ENCODE measurements around the gene PSD2. TPM values are rescaled to one million over a fixed set of nuclear protein-coding genes. Genes with fewer than 3 reads are reported as not detected.

Gene PSD2
- 15.9 TPM for total RNA-seq

DNA sequence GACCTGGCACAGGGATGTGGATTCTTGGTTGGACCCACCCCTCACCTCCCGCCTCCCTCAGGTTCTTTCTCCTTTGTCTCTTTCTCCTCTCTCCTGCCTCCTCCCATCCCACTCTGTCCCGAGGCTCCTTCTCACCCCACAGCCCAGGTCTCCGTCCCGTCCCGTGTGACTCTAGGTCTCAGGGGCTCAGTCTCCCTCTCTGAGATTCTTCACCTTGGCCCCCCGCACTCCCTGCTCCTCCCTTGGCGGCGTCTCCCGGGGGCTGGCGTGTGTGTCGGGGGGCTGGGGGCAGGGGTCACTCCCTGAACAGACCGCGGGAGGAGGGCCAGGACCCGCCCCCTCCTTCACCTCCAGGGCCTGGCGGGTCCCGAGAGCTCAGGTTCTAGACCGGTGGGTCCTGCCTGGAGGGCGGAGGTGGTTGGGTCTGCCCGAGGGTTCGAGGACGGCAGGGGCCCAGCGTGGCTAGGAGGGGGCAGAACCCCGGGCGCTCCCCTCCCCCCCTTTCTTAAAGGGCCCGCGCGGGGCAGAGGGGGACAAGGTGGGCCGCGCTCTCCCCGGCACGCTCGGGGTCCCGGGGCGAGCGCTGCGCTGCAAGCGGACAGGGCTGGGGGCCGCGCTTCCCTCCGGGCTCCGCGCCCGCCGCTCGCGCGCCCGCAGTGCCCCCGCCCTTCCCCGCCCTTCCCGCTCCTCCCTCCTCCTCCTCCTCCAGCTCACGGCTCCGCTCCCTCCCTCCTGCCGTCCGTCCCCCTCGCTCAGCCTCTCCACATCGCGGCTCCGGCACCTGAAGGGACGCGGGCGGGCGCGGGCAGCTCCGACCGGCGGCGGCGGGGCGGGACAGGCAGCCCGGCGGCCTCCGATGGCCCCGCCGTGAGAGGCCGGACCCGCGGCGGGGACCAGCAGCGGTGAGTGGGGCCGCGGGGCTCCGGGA, at the start of gene PSD2:
Gene PSD2, plus strand, starts transcription at position 735 of the 928 bp plus-strand sequence. CDS start 13,633 bp downstream, outside the sequence.
- DNase-seq (ENCODE audit: low spot score in 2 of 2) (peak; percentile 85 to 87), FAIRE-seq (no peak)

DNA sequence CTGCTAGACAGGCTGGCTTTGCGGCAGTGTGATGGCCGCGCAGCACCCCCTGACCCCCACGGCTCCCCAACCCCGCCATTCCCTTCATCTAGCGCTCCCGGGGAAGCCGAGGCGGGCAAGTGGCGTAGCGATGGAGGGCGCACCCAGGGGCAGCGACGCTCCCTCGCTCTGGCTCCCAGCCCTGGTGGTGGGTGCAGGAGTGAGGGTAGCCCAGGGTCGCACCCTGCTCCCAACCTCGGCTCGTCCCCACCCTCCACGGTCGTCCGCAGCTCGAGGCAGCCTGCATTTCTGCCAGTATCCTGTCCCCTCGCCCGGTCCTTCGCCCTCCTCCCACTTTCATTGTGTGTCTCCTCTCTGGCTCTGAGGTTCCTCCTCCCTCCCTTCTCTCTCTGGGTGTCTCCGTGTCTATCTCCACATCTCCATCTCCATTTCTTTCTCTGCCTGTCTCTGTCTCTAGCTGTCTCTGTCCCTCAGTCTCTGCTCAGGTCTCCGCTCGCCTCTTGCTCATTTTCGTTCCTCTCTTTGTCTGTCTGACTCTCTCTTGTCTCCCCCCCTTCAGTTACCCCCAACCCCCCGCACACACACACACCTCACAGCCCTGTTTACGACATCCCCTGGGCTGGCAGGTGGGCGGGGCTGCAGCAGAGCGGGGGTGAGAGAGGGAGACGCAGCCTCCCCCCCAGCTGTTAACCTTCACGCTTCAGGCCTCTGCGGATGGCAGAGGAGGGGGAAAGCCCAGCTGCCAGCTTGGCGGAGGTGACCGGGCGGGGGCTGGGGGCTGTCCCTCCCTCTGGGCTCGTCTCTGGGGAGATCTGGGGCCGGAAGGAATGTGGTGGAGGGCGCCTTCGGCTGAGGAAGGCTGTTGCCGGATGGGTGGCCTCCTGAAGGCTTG, 48.7 kb upstream of the PSD2 start:
- FAIRE-seq (no peak), DNase-seq (ENCODE audit: low spot score in 2 of 2) (no peak)

DNA sequence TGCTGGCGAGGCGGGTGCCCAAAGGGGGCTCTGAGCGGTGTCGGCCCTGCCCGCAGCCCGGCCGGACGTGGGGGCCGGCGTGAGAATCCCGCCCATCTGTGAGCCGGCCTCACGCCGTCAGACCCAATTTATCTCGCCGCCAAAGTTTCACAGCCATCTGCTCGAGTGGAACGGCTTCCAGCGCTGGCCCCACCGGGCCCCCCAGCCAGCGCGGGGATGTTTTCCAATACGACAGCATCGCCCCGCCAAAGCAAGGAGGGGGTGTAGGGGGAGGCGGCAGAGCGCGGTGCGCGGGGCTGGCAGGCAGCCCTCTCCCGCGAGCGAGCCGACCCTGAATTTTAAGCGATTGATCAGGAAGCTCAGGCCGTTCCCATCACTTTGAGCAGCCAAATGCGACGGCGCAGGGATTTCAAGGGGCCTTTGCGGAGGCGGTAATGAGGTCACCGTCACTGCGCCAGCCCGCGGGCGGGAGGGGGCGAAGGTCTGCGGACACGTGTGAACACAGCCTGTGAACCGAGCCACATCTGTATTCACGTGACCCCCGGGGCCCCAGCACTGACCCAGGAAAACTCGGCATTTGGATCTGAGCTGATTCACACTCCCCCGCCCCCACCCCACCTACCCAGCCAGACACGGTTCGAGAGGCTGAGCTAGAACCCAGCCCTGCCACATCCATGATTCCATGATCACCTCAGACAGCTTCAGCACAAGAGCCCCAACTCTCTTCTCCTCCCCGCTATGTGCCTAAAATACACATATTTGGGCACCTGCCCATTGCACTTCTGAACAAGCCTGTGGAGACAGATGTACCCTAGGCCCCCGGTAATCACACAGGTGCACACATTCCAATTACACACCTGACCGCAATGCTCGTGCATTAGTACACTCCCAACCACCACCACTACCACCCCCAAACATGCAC, 47.8 kb upstream of the PSD2 start:
- no peak for DNase-seq (ENCODE audit: low spot score in 2 of 2)
- FAIRE-seq, result no peak

DNA sequence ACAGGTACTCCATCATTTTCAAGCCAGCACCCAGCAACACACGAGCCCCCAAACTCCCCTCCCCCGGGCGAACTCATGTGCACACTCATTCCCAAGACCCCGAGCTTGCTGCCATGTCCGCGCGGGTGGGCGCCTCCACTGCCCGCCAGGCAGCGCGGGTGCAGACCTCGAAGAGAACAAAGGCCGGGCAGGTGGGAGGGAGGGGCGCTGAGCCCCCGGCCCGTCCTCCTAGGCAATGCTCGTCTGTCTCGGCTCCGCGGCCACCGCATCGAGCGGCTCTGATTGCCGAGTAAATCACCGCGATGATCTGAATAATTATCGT, 47.1 kb upstream of the PSD2 start:
- FAIRE-seq (no peak), DNase-seq (ENCODE audit: low spot score in 2 of 2) (no peak)

DNA sequence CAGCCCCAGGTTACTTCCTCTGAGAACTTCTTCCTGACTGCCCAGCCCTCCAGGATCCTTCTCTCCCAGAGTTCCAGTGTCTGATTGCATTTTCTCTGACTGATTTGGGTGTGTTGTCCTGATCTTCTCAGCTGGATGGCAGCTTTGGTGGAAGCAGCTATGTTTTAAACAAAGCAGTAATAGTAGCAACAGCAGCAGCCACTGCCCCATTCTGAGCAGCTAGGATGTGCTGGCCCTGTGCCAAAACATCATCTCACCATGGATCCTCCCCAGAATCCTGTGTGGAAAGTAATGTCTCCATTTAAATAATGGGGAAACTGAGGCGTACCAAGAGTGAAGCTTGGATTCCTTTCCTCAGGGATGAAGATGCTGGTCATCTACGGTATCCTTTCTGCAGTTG, 46.4 kb upstream of the PSD2 start:
- FAIRE-seq (no peak), DNase-seq (ENCODE audit: low spot score in 2 of 2) (no peak)

DNA sequence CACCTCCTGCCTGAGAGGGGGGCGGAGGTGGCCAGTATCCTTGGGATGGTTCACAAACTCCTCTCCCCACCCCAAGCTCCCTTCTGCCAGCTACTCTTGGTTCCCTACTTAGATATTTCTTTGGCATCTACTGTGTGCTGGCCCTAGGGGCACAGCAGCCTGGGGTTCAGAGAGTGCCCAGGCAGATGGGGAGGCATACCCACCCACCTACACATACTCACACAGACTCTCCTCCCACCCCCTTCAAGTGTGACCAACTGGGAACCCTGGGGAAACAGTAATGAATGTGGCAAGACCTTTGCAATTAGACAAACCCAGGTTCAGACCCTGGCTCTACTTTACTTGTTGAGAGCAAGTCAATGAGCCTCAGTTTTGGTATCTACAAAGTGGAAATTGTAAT, 44.4 kb upstream of the PSD2 start:
- no peak for FAIRE-seq
- no peak for DNase-seq (ENCODE audit: low spot score in 2 of 2)

DNA sequence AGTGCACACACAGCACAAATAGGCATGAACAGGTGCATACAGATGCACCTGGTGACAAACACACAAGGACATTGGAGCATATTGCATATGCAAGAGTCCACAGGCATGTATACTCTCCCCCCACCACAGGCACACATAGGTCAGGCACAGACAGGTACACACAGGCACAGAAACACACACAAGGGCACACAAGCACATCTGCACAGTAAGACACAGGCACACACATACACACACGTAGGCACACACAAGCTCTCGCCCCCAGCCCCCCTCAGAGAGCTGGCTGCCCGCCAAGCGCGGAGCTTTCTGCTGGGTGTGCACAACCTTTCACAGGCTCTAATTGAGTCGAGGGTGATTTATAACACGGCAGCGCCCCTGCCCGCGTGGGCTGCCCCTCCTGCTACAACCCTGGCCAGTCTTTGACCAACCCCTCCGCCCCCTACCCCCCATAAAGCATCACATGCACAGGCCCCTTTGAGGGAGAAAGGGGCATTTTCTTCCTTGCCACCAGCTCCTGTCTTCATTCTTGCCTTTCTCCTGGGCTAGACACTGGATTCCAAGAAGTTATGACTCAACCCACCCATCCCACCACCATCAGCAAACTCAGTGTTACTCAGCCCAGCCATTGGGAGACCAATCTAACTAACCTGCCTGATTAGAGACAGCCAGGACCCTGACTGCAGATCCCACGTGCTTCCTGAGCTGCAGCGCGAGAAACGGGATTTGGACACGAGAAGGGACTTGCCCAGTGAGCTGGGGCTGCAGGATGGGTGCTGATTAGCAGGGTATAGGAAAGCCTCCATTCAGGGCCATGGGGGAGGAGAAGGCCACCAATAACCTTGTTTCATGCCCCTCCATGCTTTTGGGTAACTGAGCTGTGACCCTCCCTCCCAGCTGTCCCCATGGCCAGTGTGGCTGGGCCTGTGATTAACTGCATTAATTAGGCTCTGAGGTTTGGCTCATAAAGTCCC, 42.8 kb upstream of the PSD2 start:
- no peak for DNase-seq (ENCODE audit: low spot score in 2 of 2)
- FAIRE-seq, result no peak

DNA sequence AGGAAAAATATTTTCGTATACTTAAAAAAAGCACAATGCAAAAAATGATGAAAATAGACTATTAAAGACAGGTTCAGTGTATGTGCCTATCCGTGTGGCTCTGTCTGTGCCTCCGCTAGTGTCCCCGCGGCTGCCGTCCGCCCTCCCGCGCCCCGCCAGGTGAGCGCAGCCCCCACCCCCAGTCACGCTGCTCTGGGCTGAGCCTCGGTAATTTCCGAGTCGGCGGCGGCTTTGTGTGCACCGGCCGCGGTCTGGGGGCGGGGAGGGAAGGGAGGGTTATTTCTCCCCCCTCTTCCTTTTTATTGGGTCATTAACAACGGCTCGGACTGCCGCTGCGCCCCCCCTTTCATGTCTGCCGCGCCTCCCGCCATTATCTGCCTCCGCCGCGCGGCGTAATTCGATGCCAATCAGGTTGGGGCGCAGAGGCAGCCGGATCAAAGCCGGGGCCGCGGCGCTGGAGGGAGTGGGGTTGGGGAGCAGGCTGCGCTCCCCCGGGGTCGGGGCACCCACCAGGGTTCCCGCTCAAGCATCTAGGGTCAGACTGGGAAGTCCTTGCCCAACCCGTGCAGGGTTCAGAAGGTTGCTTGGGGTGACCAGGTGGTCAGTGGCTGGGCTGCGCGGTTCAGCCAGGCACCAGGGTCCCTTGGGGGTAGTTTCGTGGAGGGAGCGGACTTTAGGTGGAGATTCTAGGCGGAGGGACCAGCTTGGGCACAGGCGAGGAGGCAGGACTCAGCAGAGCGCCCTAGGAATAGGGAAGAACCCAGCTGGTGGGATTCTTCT, 39.5 kb upstream of the PSD2 start:
- FAIRE-seq (no peak), DNase-seq (ENCODE audit: low spot score in 2 of 2) (no peak)

DNA sequence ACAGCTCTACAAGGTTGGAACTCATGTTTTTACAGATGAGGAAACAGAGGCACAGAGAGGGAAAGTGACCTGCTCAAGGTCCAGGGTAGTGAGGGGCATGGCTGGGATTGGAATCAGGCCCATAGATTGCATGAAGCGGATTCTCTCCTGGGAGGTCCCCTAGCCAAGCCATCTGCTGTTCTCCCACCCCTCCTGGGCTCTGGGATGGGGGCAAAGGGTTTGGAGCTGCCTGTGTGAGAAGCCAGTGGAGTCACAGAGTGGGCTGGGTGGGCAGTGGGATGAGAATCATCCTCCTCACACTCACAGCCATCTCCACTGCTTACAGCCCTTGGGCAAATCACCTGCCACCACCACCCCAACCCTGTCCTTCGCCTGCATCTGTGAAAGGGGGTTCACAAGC, 38.6 kb upstream of the PSD2 start:
- DNase-seq (ENCODE audit: low spot score in 2 of 2) (no peak), FAIRE-seq (no peak)

DNA sequence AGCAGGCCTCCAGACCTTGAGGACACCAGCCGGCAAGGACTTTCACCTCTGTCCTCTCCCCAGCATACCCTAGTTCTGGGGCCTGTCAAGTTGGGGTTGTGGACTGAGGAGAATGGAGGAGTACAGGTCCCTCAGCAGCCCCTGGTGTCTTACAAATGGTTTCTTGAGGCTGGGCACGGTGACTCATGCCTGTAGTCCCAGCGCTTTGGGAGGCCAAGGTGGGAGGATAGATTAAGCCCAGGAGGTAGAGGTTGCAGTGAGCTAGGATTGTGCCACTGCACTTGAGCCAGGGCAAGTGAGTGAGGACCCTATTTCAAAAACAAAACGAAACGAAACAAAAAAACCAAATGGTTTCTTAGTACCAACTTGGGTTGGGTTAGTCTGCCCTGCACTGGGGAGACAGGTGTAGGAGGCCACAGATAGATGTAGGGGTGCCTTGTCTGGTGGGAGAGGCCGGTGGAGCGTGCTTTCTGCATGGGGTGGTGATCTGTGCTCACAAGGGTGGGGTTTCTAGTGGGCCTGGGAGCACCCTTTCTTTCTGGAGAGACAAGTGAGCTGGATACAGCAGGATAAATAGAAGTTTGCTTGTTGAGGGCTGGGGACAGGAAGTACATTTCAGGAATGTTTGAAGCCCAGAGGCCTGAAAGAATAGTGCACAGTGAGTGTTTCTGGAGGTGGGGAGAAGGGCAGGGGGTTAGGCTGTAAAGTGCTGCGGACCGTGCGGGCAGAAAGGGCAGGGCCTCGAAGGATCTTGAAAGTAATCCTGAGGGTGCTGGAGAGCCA, 37.7 kb upstream of the PSD2 start:
- DNase-seq (ENCODE audit: low spot score in 2 of 2) (no peak), FAIRE-seq (no peak)

DNA sequence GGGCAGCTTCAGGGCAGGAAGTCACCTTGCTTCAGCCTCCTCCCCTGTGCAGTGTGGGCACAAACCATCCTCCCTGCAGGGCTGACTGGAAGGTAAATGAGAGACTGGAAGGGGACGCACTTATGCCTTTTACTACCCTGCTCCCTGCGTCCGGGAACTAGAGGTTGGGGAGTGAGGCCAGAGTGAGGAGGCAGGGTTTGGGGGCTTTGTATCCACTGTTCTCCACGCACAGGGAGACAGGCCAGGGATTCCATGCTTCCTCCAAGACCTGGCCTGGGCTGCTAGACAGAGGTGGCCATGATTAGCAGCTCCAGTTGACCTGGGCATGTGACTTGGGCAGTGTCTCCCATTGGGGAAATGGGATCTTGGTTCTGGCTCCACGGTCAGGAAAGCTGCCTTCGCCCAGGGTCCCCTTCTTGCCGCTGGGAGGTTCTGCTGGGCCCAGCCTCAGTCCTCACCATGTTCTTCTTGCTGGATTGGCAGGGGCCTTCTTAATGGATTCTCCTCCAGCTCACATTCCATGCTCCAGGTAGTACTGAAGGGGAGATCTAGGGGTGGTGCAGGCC, 37.0 kb upstream of the PSD2 start:
- FAIRE-seq (no peak), DNase-seq (ENCODE audit: low spot score in 2 of 2) (no peak)

DNA sequence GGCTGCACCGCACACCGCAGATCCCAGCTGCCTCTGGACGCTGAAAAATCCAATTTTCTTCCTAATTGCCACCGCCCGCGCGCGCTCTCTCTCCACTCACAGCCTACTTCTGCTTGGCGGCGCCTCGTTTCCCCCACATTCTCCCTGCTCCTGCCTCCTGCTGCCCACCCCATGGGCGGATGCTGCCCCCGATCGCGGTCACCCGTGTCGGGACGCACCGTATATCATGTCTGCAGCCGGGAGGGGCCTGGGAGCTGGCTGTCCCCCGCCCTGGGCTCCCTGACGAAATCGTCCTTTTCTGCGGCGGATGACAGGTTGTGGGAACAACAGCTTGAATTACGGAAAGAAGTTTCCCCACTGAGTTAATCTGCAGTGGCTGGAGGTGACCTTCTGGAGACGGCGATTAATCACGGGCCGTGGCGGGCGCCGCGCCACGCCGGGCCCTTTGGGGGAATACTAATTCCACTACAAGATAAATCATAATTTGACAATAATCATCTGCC, 36.3 kb upstream of the PSD2 start:
- no peak for DNase-seq (ENCODE audit: low spot score in 2 of 2)
- FAIRE-seq, result no peak

DNA sequence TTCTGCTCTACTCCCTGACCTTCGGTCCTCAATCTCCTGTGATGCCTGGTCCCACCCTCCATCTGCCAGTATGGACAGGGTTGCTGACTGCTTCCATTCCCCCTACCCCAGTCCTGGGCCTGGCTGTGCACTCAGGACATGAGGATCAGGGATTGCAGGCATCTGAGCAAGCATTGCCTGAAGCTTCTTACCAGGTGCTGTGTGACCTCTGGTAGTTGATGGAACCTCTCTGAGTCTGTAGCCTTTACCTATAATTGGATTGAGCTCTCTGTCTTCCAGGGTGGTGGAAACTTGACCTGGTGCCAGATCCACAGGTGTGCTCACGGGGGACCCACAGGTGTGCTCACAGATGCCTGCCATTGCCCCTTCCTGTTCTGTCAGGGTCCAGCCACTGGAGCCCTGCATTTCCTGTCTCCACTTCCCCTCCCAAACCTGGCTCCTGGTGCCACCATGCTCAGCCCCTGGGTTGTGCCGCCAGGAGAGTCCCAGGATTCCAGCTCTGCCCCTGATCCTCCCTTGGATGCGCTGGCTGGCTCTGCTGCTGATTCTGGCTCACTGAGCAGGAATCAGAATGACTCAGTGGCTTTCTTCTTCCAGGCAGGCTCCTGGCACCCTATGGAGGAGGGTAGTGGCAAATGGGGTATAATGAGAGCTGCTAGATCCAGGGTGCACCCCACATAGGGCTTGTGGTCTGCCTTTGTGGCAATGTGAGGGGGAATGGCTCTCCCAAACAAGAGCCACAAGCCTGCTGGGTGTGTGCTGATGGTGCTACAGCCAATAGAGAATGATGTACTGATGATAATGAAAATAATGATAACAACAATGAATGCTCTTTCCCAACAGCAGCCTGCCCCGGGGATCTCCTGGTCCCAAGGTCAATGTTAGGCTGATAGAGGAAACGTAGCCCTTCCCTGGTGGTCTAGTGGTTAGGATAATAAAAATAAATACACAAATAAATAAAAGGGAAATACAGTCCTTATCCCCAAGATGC, 35.2 kb upstream of the PSD2 start:
- no peak for DNase-seq (ENCODE audit: low spot score in 2 of 2)
- FAIRE-seq, result no peak

DNA sequence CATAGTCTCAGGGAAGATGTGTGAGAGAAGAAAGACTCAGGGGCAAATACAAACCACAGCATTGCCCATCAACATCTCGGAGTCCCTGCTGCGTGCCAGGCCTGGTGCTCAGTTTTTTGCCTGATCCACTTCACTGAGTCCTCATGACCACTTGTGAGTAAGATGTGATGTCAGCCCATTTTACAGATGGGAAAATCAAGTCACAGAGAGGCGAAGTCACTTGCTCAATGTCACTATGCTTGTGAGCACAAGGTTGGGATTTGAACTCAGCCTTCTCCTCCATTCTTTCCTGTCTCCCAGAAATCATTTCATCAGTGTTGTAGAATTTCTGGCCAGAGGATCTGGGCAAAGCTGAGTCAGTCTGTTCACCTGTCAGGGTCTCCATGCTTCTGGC, 34.6 kb upstream of the PSD2 start:
- no peak for FAIRE-seq
- DNase-seq (ENCODE audit: low spot score in 2 of 2), result no peak

DNA sequence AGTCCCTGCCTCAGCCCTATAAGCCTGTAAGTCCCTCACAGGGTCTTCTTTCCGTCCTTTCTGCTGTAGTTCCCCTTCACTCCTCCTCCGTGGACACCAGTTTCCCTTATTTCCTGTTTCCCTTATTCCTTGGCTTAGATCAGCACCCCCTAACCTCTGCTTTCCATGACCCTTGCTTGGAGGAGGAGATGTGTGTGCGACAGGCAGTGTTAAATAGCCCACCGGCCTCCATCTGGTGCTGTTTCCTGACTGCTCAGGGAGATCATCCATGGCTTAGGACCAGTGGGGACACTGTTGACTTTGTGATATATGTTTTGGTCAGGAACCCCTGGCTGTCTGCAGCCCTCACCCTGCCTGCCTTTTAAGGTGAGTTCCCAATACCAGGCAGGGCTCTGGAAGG, 34.1 kb upstream of the PSD2 start:
- DNase-seq (ENCODE audit: low spot score in 2 of 2) (no peak), FAIRE-seq (no peak)

DNA sequence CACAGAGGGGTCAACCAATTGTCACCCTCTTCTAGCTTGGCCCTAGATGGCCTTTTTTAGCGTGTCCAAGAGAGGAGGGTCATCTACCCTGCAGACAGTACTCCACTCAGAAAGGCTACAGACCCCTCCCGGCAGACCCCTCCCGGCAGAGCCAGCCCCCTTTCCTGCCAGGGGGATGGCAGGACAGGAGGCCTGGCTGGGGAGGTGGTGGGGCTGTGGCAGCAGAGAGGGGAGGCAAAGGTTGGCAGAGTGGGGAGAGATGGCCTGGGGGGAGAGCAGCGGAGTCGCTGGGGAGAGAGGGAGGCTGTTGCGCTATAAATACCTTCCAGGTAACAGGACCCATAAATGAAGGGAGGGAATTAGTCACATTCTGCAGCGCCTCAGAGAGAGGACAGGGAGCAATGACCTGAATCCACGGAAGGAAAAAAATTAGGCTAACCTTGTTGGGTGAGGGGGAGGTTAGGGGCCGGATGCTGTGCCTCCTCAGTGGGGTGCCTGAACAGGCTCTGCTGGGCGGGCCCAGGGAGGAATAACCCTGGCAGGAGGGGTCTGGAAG, 32.9 kb upstream of the PSD2 start:
- DNase-seq (ENCODE audit: low spot score in 2 of 2), result no peak
- FAIRE-seq, result no peak
